B cell (primary cell): ENCODE measurements around the gene SNAPC4. TPM values are rescaled to one million over a fixed set of nuclear protein-coding genes. Genes with fewer than 3 reads are reported as not detected.

Source experiments
- ATAC-seq: fragments of 200-7000 bp; cut with Tn5 transposase; one replicate; pipeline ENCODE4 v1.10.0; 2021; ENCODE audit warnings: low read depth, mild to moderate bottlenecking, moderate number of reproducible peaks, moderate library complexity
- CTCF ChIA-PET: fragments of 350-600 bp; sonication (Branson Sonifier 250); formaldehyde crosslinking; loops from one replicate; lab custom pipeline; 2021; ENCODE audit warnings: antibody characterized with exemption, inconsistent platforms; lab: Charles Lee
- POLR2A ChIA-PET: fragments of 350-600 bp; sonication (Branson Sonifier 250); formaldehyde crosslinking; loops from one replicate; lab custom pipeline; 2021; ENCODE audit warnings: antibody characterized with exemption; lab: Charles Lee
- DNase-seq: peaks from one replicate; pipeline ENCODE4 v3.0.0; 2013
- H2AFZ ChIP-seq: 2 replicates; pipeline ENCODE4 v1.6.1; 2012; ENCODE audit warnings: mild to moderate bottlenecking, low read depth, low read length; ENCODE audit not compliant: insufficient read depth, poor library complexity, severe bottlenecking
- H3K27ac ChIP-seq, 2 donors: 1 replicate in 1 of 2; 2 replicates in 1 of 2; pipeline ENCODE4 v1.5.1; 2012 to 2013; ENCODE audit warnings: low read length in 2 of 2, mild to moderate bottlenecking in 2 of 2, moderate library complexity in 1 of 2
- H3K27me3 ChIP-seq, 4 experiments: fragments of 200-600 bp in 1 of 4; sonication (generic) in 1 of 4; replicated peaks in 1 of 4; 1 replicate in 2 of 4; 2 replicates in 2 of 4; pipeline versions ENCODE4 v1.6.1 to v1.7.0; 2013 to 2016; ENCODE audit warnings: low read length in 3 of 4, mild to moderate bottlenecking in 2 of 4, mixed read lengths in 1 of 4, moderate library complexity in 1 of 4; ENCODE audit not compliant: insufficient read depth in 4 of 4, control insufficient read depth in 3 of 4; ENCODE audit errors: control extremely low read depth in 1 of 4
- H3K36me3 ChIP-seq, 2 experiments: replicated peaks in 1 of 2; 1 replicate in 1 of 2; 2 replicates in 1 of 2; pipeline versions ENCODE4 v1.6.1 to v1.7.1; 2013; ENCODE audit warnings: low read length in 1 of 2; ENCODE audit not compliant: insufficient read depth in 2 of 2, control insufficient read depth in 1 of 2; ENCODE audit errors: control extremely low read depth in 1 of 2, extremely low read depth in 1 of 2
- H3K4me1 ChIP-seq, 2 donors: fragments of 200-600 bp in 1 of 2; sonication (generic) in 1 of 2; 1 replicate in 1 of 2; 2 replicates in 1 of 2; pipeline versions ENCODE4 v1.5.1 to v1.6.1; 2013 to 2017; ENCODE audit warnings: low read length in 2 of 2; ENCODE audit not compliant: control insufficient read depth in 2 of 2, insufficient read depth in 2 of 2
- H3K4me2 ChIP-seq: replicated peaks from 2 replicates; pipeline ENCODE3; 2012; ENCODE audit warnings: mild to moderate bottlenecking, low read depth, low read length; ENCODE audit not compliant: poor library complexity, severe bottlenecking
- H3K4me3 ChIP-seq, 5 experiments: fragments of 200-600 bp in 1 of 5; sonication (generic) in 1 of 5; 1 replicate in 3 of 5; 2 replicates in 2 of 5; pipeline versions ENCODE4 v1.5.1 to v1.7.0; 2011 to 2016; ENCODE audit warnings: low read length in 4 of 5, mild to moderate bottlenecking in 4 of 5, low read depth in 2 of 5, control low read depth in 1 of 5, moderate library complexity in 1 of 5; ENCODE audit not compliant: insufficient read depth in 1 of 5; ENCODE audit errors: control extremely low read depth in 1 of 5, extremely low read depth in 1 of 5
- H3K79me2 ChIP-seq: fragments of 200-600 bp; sonication (generic); one replicate; pipeline ENCODE4 v1.6.0; 2016; ENCODE audit warnings: low read length; ENCODE audit not compliant: control insufficient read depth, insufficient read depth
- H3K9ac ChIP-seq: fragments of 200-600 bp; sonication (generic); 2 replicates; pipeline ENCODE4 v1.6.1; 2017; ENCODE audit warnings: mild to moderate bottlenecking, low read length, moderate library complexity
- H3K9me3 ChIP-seq, 3 donors: one replicate each; pipeline versions ENCODE4 v1.6.1 to v1.7.1; 2013; ENCODE audit warnings: low read length in 2 of 3; ENCODE audit not compliant: control insufficient read depth in 2 of 3, insufficient read depth in 1 of 3; ENCODE audit errors: control extremely low read depth in 1 of 3
- H4K20me1 ChIP-seq: 2 replicates; pipeline ENCODE4 v1.6.0; 2012; ENCODE audit warnings: mild to moderate bottlenecking, low read length; ENCODE audit not compliant: insufficient read depth, control insufficient read depth, poor library complexity, severe bottlenecking
- H3K27ac Mint-ChIP-seq: one replicate; pipeline ENCODE4 v1.8.0; 2021; ENCODE audit warnings: mixed read lengths
- H3K27me3 Mint-ChIP-seq: one replicate; pipeline ENCODE4 v1.8.0; 2021; ENCODE audit warnings: mixed read lengths
- H3K4me1 Mint-ChIP-seq: one replicate; pipeline ENCODE4 v1.8.0; 2021; ENCODE audit warnings: mixed read lengths
- H3K4me3 Mint-ChIP-seq: one replicate; pipeline ENCODE4 v1.8.0; 2021; ENCODE audit warnings: mixed read lengths
- H3K9me3 Mint-ChIP-seq: one replicate; pipeline ENCODE4 v1.8.0; 2022; ENCODE audit warnings: mixed read lengths; ENCODE audit not compliant: insufficient read depth
- CTCF ChIP-seq: fragments of 200-600 bp; IDR thresholded peaks from one replicate; pipeline ENCODE4 v1.8.0; 2022; ENCODE audit warnings: antibody characterized with exemption, mild to moderate bottlenecking
- EZH2 ChIP-seq: IDR thresholded peaks from 2 replicates; pipeline ENCODE4 v1.6.1; 2012; ENCODE audit warnings: borderline replicate concordance, low read depth, mild to moderate bottlenecking, moderate library complexity, low read length; ENCODE audit not compliant: insufficient read depth, poor library complexity, severe bottlenecking
- WGBS: methylation state at CpG from one replicate; pipeline ENCODE4 v1.1.5; 2013; ENCODE audit warnings: missing lambda C conversion rate; ENCODE audit not compliant: insufficient coverage; 5-methylcytosine and 5-hydroxymethylcytosine counted together
- intact Hi-C: fragments of 100-400 bp; cut with micrococcal nuclease; formaldehyde crosslinking; loops from one replicate; pipeline ENCODE4 v1.10.0; 2022
- polyA plus RNA-seq: library from polyadenylated mRNA; depleted of rRNA; stranded (reverse); fragments of >200 nt; gene quantifications from 2 replicates; pipeline ENCODE4 v1.2.3, GENCODE V29; 2012
- total RNA-seq, 2 donors: library from RNA; stranded (reverse); fragments of 120-200 nt in 1 of 2; gene quantifications; 1 replicate in 1 of 2; 2 replicates in 1 of 2; pipeline versions ENCODE4 v1.2.3 to v1.2.4, GENCODE V29; 2013 to 2022

The SNAPC4 gene
- total and polyA plus RNA-seq, 2 donors (not counting 1 experiment from before 2014, with no cell fraction given) = 13.1 to 15.6 TPM

GRCh38 chr9:136432591-136432990 lies 32.6 kb upstream of the SNAPC4 start:
- Histone ChIP-seq H3K27me3 (no peaks in the 10 kb centered on the region), H3K36me3 (peaks cover 0 to 25% of the 10 kb centered on the region in 2 experiments), H3K27ac (no peak overlapping the region), H3K79me2 (peaks cover 35% of the 10 kb centered on the region), H4K20me1 (peaks cover 51% of the 10 kb centered on the region), H3K4me1 (peaks cover 8 to 9% of the 10 kb centered on the region in 2 donors), H3K9me3 (no peaks in the 10 kb centered on the region), H3K4me2 (no peak overlapping the region), H3K4me3 (no peak overlapping the region), H3K9ac (no peak overlapping the region), H2AFZ (no peak overlapping the region)
- Mint-ChIP-seq H3K9me3 (no peaks in the 10 kb centered on the region), H3K27me3 (no peaks in the 10 kb centered on the region), H3K27ac (no peak overlapping the region), H3K4me3 (no peak overlapping the region), H3K4me1 (peaks cover 15% of the 10 kb centered on the region)
- 91% methylated on average over 26 of the region's 26 CpGs for WGBS
- intact Hi-C loops = no loop called here
- ChIA-PET CTCF (no interaction called here), POLR2A (no interaction called here)
- ATAC-seq (no peak), DNase-seq (no peak)
- no peak for TF ChIP-seq CTCF
- no peak for TF ChIP-seq EZH2

GRCh38 chr9:136431782-136432350 lies 31.9 kb upstream of the SNAPC4 start:
- H3K4me1 ChIP-seq = peaks cover under 1 to 2% of the 10 kb centered on the region in 2 donors
- peaks cover 28% of the 10 kb centered on the region for H3K79me2 ChIP-seq
- no peak overlapping the region for H3K4me2 ChIP-seq
- intact Hi-C loops = no loop called here
- H3K36me3 ChIP-seq = peaks cover 0 to 26% of the 10 kb centered on the region in 2 experiments
- ATAC-seq (no peak), DNase-seq (no peak)
- ChIA-PET CTCF (no interaction called here), POLR2A (no interaction called here)
- Mint-ChIP-seq H3K27ac (no peak overlapping the region), H3K4me1 (peaks cover 7% of the 10 kb centered on the region), H3K4me3 (no peak overlapping the region), H3K9me3 (no peaks in the 10 kb centered on the region), H3K27me3 (no peaks in the 10 kb centered on the region)
- H3K9ac ChIP-seq = no peak overlapping the region
- H3K9me3 ChIP-seq = no peaks in the 10 kb centered on the region
- H3K27ac ChIP-seq = no peak overlapping the region
- WGBS = 98% methylated on average over 35 of the region's 36 CpGs
- H4K20me1 ChIP-seq = peaks cover 43% of the 10 kb centered on the region
- TF ChIP-seq CTCF = no peak
- TF ChIP-seq EZH2 = no peak
- H3K27me3 ChIP-seq = no peaks in the 10 kb centered on the region
- H2AFZ ChIP-seq = no peak overlapping the region
- H3K4me3 ChIP-seq = no peak overlapping the region
